Activated CD4-positive, alpha-beta T cell treated with anti-CD3 and anti-CD28 coated beads, Interleukin-2, amount 50 U/mL, for 24 hours (primary cell): ENCODE results near the gene TRPM2.

Experiments
- DNase-seq, 2 donors: peaks; one replicate each; pipeline ENCODE4 v3.0.0-alpha.2; 2020; ENCODE audit warnings: low read depth in 1 of 2, low spot score in 1 of 2

The TRPM2 gene

DNA sequence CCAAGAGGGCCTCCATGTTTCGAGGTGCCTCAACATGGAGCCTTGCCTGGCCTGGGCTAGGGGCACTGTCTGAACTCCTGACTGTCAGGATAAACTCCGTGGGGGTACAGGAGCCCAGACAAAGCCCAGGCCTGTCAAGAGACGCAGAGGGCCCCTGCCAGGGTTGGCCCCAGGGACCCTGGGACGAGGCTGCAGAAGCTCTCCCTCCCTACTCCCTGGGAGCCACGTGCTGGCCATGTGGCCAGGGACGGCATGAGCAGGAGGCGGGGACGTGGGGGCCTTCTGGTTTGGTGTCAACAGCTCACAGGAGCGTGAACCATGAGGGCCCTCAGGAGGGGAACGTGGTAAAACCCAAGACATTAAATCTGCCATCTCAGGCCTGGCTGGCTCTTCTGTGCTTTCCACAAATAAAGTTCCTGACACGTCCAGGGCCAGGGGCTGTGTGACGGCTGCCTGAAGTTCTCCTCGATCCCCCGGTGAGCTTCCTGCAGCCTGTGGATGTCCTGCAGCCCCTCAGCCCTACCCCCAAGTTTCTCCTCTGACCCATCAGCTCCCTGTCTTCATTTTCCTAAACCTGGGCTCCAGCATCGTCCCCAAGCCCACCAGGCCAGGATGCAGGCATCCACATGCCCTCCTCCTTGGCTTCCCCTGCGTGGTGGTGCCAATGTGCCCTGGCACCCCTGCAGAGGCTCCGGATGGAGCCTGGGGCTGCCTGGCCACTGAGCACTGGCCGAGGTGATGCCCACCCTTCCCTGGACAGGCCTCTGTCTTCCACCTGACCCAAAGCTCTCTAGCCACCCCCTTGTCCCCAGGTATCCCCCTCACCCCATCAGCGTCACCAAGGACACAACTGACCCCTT lies 89.1 kb downstream of the TRPM2 start:
- no peak for DNase-seq

DNA sequence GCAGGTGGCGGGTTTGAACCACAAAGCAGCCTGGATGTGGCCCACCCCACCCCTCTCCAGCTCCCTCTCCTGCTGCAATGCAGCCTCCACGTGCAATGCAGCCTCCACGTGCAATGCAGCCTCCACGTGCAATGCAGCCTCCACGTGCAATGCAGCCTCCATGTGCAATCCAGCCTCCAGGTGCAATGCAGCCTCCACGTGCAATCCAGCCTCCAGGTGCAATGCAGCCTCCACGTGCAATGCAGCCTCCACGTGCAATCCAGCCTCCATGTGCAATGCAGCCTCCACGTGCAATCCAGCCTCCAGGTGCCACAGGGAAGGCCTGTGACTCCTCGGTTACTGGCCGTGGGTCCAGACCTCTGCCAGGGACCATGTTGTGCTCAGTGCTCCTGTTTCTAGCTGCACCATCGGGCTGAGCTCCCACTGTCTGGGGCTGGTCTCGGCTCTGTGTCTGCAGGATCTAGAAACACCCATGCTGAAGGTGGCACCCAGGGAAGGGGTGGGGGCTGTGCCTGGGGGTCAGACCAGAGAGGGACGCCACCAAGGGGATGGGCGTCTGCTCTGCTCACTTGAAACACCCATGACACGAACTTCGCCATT lies 90.0 kb downstream of the TRPM2 start:
- DNase-seq, result no peak

DNA sequence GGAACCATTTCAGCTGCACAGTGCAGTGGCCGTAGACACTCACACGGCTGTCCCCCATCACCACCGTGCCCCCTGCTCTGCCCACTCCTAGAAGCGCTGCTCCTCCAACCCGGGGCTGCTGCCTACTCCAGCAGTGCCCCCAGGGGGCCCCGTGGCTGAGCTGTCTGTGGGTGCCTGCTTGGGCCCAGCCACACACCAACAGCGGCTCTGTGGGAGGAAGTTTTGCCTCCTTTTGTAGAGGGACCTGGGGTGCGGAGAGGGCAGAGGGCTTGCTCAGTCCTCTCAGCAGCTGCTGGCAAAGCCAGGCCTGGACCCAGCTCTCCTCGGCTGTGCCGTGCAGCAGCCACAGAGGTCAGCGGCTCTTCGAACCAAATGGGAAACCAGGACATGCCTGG lies 90.5 kb downstream of the TRPM2 start:
- no peak for DNase-seq

DNA sequence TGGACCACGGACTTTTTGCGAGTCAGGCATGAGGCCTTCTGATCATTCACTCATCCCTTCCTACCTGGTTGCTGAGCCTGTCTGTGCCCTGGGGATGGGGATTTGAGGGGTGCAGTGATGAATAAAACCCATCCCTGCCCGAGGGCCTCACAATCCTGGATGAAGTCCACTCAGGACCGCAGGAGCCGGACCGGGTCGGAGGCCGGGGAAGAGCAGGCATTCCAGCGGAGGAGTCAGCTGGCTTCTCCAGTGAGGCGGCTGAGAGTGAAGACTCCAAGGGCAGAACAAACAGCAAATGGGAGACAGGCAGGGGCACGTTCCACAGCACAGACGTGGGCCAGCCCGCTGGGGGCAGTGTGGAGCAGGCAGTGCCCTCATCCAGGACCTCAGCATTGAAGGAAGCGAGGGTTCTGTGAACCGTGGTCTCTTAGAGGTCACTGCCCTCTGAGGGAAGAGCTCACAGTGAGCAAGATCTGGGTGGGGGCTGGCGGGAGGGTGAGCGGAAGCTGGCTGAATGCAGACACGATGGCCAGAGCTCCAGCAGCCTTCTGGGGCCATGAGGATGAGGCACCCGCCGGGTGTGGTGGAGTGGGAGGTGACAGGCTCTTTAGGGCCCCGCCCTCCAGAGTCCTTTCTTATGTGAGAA lies 91.0 kb downstream of the TRPM2 start:
- DNase-seq, result no peak

DNA sequence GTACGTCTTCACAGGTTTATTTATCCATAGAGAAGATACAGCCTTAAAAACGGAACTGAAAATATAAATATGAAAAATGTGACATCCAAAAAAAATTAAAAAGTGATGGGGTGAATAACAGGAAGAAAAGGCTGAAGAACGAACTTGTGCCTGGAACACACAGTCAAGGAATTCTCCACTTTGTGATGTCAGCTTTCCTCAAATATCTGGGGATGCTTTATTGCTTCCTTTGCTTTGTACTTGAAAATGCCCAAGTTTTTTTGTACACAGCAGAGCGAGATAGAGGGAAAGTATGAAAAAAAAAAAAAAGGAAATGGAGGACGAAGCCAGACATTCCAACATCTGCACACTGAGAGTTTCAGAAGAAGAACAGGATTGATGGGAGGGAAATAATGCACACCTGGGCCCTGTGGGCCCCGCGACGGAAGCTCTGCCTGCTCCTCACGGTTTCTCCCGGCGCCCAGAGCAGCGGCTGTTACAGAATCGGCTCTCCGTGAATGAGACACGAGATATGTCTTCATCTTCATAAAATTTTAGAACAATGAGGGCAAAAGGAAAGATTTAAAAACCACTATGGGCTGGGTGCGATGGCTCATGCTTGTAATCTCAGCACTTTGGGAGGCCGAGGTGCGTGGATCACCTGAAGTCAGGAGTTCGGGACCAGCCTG lies 91.9 kb downstream of the TRPM2 start:
- no peak for DNase-seq

DNA sequence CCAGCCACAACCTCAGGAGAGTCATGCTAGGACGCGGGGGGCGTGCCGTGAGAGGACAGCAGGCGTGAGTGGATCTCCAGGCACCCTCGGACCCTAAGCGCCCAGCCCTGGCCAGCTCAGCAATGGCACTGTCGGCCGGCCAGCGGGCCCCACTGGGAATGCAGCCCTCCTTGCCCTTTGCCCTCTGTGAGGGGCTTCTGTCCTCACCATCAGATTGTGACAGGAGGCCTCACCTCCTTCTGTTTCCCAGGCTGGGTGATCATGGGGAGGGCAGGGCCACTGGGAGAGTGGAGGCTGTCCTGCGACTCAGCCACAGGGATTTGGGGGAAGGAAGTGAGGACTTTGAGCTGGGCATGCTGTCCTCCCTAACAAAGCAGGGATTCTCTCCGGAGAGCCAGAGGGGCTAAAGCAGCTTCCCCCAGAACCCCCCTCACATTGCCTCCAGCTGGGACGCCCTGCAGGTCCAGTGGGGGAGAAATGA lies 95.3 kb downstream of the TRPM2 start:
- DNase-seq, result no peak

DNA sequence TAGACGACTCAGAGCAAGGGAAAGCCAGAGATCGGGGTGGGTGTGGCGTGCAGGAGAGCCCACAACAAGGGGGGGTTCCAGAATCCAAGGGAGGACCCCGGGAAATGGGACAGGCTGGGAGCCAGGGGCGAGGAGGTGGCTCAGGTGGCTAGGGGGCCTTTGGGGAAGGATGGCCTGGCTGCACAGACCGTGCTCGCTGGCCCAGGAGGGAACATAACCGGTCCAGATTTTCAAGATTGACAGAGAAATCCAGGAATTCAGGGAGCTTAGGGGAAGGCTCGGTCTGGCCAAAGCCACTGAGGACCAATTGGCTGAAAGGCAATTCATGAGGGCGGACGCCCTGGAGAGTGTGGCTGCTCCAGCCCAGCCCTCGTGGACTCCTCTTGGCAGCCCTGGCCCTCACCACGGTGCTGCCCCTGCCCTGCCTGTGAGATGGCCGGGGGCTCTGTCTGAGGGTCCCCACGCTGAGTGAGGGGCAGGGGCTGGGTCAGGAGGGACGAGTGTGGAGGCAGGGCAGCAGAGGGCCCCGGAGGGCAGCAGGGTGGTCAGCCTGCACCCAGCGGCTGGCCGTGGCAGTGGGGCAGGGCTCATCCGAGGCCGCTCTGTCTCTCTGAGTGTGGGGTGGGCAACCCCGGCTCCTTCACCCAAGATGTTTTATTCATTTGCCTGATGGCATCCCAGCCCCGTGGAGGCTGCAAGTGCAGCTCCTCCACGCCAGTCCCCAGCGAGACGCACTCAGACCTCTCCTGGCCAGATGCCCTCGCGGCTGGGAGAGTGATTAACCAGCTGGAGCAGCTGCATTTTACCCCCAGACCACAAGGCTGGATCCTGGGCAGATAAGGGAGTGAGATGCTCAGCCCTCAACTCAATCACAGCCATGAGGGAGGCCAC lies 96.3 kb downstream of the TRPM2 start:
- DNase-seq, result no peak

DNA sequence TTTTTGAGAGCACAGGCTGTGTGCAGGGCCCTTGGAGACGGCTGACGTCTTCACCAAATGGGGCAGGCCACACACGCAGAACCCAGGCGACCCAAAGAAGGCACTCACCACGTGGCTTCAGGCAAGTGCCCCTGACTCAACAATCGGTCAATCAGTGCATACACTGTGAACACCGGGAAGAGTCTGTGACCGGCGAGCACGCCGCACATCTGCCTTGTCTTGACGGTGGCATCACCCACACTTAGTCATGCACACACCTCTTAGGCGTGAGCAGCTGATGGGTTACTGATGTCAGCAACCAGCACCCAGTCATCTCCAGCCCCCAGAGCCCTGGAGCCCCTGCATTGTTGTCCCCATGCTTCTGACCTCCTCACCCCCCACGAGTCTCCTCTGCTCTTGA lies 97.0 kb downstream of the TRPM2 start:
- DNase-seq, result no peak

DNA sequence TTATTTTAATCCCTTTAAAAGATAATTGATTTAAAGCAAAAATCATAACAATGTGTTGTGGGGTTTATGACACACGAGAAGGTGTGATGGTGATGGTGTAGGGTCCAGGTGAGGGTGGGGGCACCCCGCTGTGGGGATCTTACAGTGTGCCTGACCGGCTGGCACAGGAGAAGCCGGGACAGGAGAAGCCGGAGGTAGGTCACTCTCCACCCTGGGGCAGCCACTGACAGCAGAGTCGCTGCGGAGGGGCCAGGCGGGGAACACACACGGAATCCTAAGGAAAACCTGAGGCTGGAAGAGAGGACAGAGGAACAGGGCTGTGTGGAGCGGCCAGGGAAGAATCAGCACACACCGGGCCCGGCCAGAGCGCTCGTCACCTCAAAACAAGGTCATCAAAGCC lies 97.6 kb downstream of the TRPM2 start:
- DNase-seq, result no peak

DNA sequence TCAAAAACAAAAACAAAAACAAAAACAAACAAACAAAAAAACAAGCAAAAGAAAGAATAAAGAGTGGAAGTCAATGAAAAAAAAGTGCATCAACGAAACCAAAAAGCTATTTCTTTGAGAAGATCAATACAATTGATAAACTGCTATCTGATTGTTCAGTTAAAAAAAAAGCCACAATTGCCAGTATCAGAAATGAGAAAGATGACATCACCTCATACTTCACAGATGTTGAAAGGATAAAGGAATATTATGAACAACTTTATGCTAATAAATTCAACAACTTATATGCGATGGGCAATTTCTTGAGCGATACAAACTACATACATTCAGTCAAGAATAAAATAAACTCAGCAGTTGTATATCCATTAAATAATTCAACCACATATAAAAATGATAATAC lies 99.7 kb downstream of the TRPM2 start:
- no peak for DNase-seq

DNA sequence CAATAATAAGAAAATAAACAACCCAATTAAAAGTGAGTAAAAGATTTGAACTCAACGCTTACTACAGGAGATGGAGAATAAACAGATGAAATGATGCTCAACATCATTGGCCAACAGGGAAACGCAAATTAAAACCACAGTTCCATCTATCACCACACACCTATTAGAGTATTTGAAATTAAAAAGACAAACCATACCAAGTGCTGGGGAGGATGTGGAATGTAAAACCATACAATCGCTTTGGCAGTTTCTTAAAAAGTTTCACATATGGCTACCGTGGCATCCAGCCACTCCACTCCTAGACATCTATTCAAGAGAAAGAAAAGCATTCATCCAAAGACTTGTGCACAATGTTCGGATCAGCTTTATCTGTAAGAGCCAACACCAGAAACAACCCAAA lies 100.6 kb downstream of the TRPM2 start:
- no peak for DNase-seq

DNA sequence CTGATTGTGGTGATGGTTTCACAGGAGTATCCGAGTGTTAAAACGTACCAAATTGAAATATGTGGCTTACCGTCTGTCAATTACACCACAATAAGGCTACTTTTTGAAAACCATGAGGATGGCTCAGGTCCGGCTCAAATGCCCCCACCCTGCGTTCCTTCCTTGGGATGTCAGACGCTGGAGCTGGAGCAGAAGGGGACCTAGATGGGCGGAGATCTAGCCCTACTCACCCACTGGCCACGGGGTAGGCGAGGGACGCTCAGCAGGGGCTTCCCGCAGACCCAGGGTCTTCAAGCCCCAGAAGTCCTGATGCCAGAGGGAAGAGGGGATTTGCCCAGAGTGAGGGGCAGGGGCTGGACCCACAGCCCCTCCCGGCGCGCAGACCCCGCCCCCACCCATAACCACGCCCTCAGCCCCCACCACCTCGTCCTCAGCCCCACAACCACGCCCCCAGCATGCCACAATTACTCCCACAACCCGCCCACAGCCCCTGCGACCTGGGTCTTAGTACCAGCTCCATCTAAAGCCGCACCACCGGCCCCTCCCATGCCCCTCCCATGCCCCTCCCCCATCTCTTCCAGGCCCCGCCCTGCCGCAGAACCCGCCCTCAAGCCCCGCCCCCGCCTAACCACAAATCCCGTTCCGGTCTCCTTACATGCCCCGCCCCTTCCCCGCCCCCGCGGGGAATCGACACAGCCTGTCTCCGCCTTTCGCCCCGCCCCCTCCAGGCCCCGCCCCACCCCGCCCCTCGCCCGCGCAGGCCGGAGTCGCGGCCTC lies 101.5 kb downstream of the TRPM2 start, which contains the start of gene LRRC3:
Gene LRRC3, plus strand, starts transcription at position 764 of the 777 bp plus-strand sequence. CDS start 1,135 bp downstream, outside the sequence.
- peak; percentile 62 to 76 for DNase-seq

DNA sequence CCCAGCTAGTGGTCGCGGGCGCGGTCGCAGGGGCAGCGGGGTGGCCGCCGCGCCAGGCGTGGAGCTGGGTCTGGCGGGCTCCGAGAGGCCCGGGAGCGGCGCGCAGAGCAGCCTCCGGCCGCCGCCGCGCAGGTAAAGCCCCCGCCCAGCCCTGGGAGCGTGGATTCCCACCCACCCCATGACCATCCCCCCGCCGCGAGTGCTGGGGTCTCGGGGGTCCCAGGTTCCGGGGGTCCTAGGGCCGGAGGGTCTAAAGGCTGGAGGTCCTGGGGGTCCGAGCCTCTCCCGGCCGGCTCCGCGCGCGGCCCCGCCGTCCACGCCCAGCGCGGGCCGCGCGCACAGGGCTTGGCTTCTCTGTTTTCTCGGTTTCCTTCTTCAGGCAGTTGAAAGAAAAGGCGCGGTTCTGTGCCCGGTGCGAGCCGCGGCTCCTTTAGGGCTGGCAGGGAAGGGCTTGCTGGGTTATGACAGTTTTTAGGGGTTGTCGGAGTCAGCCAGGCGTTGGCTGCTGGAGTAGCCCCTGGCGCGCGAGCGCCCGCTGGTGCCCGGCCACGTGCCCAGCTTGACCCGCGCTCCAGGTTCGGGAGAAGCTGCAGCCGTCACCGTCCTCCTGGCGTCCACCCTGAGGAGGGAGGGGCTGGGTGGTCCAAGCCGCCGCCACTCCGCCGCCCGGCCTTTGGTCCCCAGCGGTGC lies 102.2 kb downstream of the TRPM2 start:
- peak; percentile 8 to 15 for DNase-seq

DNA sequence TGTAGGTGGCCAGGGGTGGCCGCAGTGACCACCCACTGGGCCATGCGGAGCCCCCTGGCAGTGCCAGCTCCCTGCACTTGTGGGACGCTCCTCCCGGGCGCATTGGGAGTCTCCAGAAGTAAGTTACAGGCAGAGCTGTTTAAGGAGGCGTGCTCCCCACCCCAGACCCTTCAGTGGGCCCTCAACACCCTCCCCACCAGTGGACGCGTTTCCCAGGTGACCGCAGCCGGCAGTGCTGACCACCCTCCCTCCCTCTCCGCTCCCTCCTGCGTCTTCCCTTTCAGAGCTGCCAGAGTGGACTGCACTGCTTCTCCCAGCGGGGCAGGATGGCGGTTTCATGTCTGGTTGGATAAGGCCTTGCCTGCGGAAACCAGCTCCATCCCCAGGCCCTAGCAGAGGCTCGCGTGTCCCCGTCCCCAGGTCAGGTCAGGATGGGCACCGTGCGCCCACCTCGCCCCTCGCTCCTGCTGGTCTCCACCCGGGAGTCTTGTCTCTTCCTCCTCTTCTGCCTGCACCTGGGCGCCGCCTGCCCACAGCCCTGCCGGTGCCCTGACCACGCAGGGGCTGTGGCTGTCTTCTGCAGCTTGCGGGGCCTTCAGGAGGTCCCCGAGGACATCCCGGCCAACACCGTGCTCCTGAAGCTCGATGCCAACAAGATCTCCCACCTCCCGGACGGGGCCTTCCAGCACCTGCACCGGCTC lies 102.9 kb downstream of the TRPM2 start:
- no peak for DNase-seq

DNA sequence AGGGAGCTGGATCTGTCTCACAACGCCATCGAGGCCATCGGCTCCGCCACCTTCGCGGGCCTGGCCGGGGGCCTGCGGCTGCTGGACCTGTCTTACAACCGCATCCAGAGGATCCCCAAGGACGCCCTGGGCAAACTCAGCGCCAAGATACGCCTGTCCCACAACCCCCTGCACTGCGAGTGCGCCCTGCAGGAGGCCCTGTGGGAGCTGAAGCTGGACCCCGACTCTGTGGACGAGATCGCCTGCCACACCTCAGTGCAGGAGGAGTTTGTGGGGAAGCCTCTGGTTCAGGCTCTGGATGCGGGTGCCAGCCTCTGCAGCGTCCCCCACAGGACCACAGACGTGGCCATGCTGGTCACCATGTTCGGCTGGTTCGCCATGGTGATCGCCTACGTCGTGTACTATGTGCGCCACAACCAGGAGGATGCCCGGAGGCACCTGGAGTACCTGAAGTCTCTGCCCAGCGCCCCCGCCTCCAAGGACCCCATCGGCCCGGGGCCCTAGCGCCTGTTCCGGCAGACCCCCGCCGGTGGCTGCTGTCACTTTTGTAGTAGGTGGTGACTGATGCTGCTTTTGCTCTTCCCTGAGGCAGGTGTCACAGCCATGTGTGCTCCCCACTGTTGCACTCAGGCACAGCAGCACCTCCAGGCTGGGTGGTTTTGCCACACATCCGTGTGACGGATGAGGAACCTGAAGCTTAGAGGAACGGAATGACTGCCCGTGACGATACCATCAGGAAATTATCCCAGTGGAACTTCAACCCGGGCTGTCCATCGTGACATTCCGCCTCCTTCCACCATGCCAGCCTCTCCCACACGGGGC lies 103.7 kb downstream of the TRPM2 start:
- no peak for DNase-seq

DNA sequence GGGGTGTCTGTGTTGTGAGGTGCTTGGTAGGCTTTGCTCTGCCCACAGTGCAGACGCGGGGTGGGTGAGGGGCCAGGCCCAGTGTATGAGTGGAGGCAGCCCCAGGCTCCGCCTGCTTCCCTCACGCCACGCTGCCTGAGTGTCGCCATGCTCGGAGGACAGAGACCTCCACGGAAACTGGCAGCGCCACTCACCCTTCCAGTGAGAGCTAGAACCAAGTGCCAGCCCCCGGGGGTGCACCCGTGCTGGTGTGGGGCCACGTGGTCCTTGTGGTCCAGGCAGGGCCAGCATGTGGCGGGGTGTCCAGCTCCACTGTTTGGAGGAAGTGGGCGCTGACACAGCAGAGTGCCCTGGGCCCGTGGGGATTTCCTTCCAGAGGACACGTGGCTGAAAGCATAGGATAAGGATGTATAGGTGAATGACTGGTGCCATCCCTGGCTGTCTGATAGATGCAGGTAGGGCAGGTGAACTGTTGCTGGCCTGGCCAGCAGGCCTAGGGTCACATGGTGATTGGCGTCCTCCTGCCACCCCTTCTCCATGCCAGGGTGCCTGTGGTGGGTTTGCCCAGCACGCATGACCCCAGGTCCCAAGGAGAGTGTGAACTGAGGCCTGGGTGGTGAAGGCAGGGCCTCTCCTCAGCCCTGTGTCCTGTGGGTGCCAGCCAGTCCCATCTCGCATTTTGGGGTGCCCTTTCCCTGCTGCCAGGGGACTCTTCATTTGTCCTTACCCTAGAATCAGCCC lies 105.7 kb downstream of the TRPM2 start:
- DNase-seq, result no peak
